Measurements from ENCODE around the gene ZKSCAN5. TPM values are rescaled to one million over a fixed set of nuclear protein-coding genes. Genes with fewer than 3 reads are reported as not detected.

The ZKSCAN5 gene
- total and polyA plus RNA-seq, 2 donors (not counting 3 experiments of a cell fraction or from before 2014, with no cell fraction given), result 4.3 to 9.7 TPM

GRCh38 chr7:99535667-99536066 is 31.2 kb downstream of the ZKSCAN5 start:
- H3K9me1 ChIP-seq (replicated peaks; ENCODE audit: control insufficient read depth, extremely low read depth, insufficient read depth, low read length), result no peaks in the 10 kb centered on the region
- no peaks in the 10 kb centered on the region for H3K27me3 ChIP-seq (ENCODE audit: control insufficient read depth in 2 of 2, insufficient read depth in 2 of 2, low read length in 2 of 2)
- intact Hi-C loops (cut with micrococcal nuclease) (no loop called here), dilution Hi-C loops (cut with MboI; ENCODE audit: extremely low pct_ligation_motif_present, low sequenced_read_pairs) (no loop called here)
- H4K20me1 ChIP-seq (replicated peaks; ENCODE audit: control insufficient read depth, extremely low read depth, insufficient read depth, low read length), result no peaks in the 10 kb centered on the region
- no TSS peak for BruUV-seq (replicated peaks)
- H3K9me3 ChIP-seq (replicated peaks; ENCODE audit: control insufficient read depth, insufficient read depth, low read length), result peaks cover 13% of the 10 kb centered on the region
- DNase-seq (ENCODE audit: low read depth, low spot score), result no peak
- no peaks in the 10 kb centered on the region for H3K4me1 ChIP-seq (ENCODE audit: control insufficient read depth, extremely low read depth, insufficient read depth, low read length)
- CTCF ChIA-PET, result no interaction called here
- H3K9ac ChIP-seq (replicated peaks; ENCODE audit: extremely low read depth, insufficient read depth, low read length), result no peak overlapping the region
- TF ChIP-seq FOS (IDR thresholded peaks at IDR 0.05; ENCODE audit: borderline replicate concordance, insufficient read depth, low read length) (no peak), POLR2A (IDR thresholded peaks at IDR 0.05; ENCODE audit: low read depth, low read length) (no peak), JUN (IDR thresholded peaks at IDR 0.05; ENCODE audit: borderline replicate concordance, insufficient read depth, insufficient read length, low read depth) (no peak), MYC (IDR thresholded peaks at IDR 0.05; ENCODE audit: low read depth, low read length) (no peak), POLR2AphosphoS5 (IDR thresholded peaks at IDR 0.05; ENCODE audit: insufficient read depth, low read depth, low read length) (no peak), MAX (IDR thresholded peaks at IDR 0.05; ENCODE audit: insufficient read depth, insufficient read length) (no peak), GATA2 (IDR thresholded peaks at IDR 0.05; ENCODE audit: insufficient read depth, insufficient read length, low read depth, low read length) (no peak), EZH2 (IDR thresholded peaks at IDR 0.05; ENCODE audit: borderline replicate concordance, low read depth, low read length, severe bottlenecking) (no peak)
- TF ChIP-seq, protein P1, sequence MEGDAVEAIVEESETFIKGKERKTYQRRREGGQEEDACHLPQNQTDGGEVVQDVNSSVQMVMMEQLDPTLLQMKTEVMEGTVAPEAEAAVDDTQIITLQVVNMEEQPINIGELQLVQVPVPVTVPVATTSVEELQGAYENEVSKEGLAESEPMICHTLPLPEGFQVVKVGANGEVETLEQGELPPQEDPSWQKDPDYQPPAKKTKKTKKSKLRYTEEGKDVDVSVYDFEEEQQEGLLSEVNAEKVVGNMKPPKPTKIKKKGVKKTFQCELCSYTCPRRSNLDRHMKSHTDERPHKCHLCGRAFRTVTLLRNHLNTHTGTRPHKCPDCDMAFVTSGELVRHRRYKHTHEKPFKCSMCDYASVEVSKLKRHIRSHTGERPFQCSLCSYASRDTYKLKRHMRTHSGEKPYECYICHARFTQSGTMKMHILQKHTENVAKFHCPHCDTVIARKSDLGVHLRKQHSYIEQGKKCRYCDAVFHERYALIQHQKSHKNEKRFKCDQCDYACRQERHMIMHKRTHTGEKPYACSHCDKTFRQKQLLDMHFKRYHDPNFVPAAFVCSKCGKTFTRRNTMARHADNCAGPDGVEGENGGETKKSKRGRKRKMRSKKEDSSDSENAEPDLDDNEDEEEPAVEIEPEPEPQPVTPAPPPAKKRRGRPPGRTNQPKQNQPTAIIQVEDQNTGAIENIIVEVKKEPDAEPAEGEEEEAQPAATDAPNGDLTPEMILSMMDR (IDR thresholded peaks at IDR 0.05; ENCODE audit: extremely low read depth in 1 of 2, insufficient read depth in 1 of 2, low read depth in 1 of 2, low read length in 2 of 2), result no peak
- POLR2A ChIA-PET, result interaction anchor here (0.7 kb wide), 1 partner anchor 41 kb away, joined by 3 read pairs; no protein-coding TSS in a partner anchor
- H3K27ac ChIP-seq (ENCODE audit: insufficient read depth, low read depth, low read length), result no peak overlapping the region
- H3K4me3 ChIP-seq (replicated peaks in 1 of 3; ENCODE audit: insufficient read depth in 1 of 3, low read depth in 1 of 3, low read length in 3 of 3), result no peak overlapping the region
- no peak overlapping the region for H2AFZ ChIP-seq (ENCODE audit: low read depth, low read length)
- H3K36me3 ChIP-seq (ENCODE audit: control insufficient read depth in 2 of 2, extremely low read depth in 1 of 2, insufficient read depth in 2 of 2, low read length in 2 of 2), result peaks cover 12 to 16% of the 10 kb centered on the region in 2 experiments
- no peak overlapping the region for H3K4me2 ChIP-seq (ENCODE audit: insufficient read depth, low read length)
- FAIRE-seq, result no peak
- H3K79me2 ChIP-seq (ENCODE audit: control insufficient read depth, insufficient read depth, low read length), result no peaks in the 10 kb centered on the region

Data from endothelial cell of umbilical vein (primary cell).